Esophagus muscularis mucosa (tissue), 4 donors: ENCODE measurements around the gene ADAMTS9.

Experiments
- CTCF ChIP-seq, 3 experiments: fragments of 200-600 bp in 2 of 3; fragments of 450-650 bp in 1 of 3; sonication (generic) in 2 of 3; IDR thresholded peaks; one replicate each; pipeline ENCODE4 v1.5.1; 2017 to 2019; ENCODE audit warnings: antibody characterized with exemption in 3 of 3, mild to moderate bottlenecking in 2 of 3, moderate library complexity in 1 of 3
- EP300 ChIP-seq: sonication (generic); formaldehyde crosslinking; IDR thresholded peaks from one replicate; pipeline ENCODE4 v1.6.1; 2017; ENCODE audit warnings: antibody characterized with exemption
- POLR2A ChIP-seq: fragments of 450-650 bp; IDR thresholded peaks from one replicate; pipeline ENCODE4 v1.6.1; 2017; ENCODE audit warnings: antibody characterized with exemption, moderate library complexity, mild to moderate bottlenecking, low read depth

- TF ChIP-seq CTCF (IDR thresholded peaks at IDR 0.05) (no peak), EP300 (no peak), POLR2A (no peak)
Observed at GRCh38 chr3:64685331-64685799, 2.4 kb downstream of the ADAMTS9 start.
